Coronary artery (tissue), 2 donors: Measurements from ENCODE around the gene DAPK1.

Source experiments
- DNase-seq: peaks from one replicate; pipeline ENCODE4 v3.0.0-alpha.2; 2017; ENCODE audit warnings: low spot score
- H3K27ac ChIP-seq, 2 donors: fragments of 200-600 bp; sonication (generic); one replicate each; pipeline ENCODE4 v1.5.1; 2016 to 2019
- H3K4me3 ChIP-seq: fragments of 200-600 bp; sonication (generic); 2 replicates; pipeline ENCODE4 v1.5.1; 2016; ENCODE audit warnings: mild to moderate bottlenecking, moderate library complexity
- CTCF ChIP-seq: fragments of 200-600 bp; sonication (generic); IDR thresholded peaks from one replicate; pipeline ENCODE4 v1.5.1; 2019; ENCODE audit warnings: antibody characterized with exemption

The DAPK1 gene

GRCh38 chr9:87533271-87533670 lies 35.6 kb downstream of the DAPK1 start:
- TF ChIP-seq CTCF: no peak
- no peak for DNase-seq

GRCh38 chr9:87534036-87534435 lies 36.4 kb downstream of the DAPK1 start:
- Histone ChIP-seq H3K27ac (no peak overlapping the region), H3K4me3 (no peak overlapping the region)
- no peak for DNase-seq
- TF ChIP-seq CTCF: no peak

More at GRCh38 chr9:87533271-87533670, 35.6 kb downstream of the DAPK1 start:
- Histone ChIP-seq H3K27ac (no peak overlapping the region), H3K4me3 (no peak overlapping the region)

- Histone ChIP-seq H3K4me3 (no peak overlapping the region), H3K27ac (no peak overlapping the region)
These were observed 37.3 kb downstream of the DAPK1 start for GRCh38 chr9:87534957-87535356.

GRCh38 chr9:87535817-87536539 lies 38.3 kb downstream of the DAPK1 start:
- TF ChIP-seq CTCF: no peak
- Histone ChIP-seq H3K4me3 (no peak overlapping the region), H3K27ac (no peak overlapping the region)
- DNase-seq: no peak

More at GRCh38 chr9:87534957-87535356, 37.3 kb downstream of the DAPK1 start:
- no peak for TF ChIP-seq CTCF
- DNase-seq: no peak

- no peak for TF ChIP-seq CTCF
- H3K27ac ChIP-seq: no peak overlapping the region
- H3K4me3 ChIP-seq: no peak overlapping the region
- DNase-seq: no peak
These were observed 40.0 kb downstream of the DAPK1 start for GRCh38 chr9:87537625-87538024.

- no peak for TF ChIP-seq CTCF
- Histone ChIP-seq H3K27ac (no peak overlapping the region), H3K4me3 (no peak overlapping the region)
- DNase-seq: no peak
These were observed 42.9 kb downstream of the DAPK1 start for GRCh38 chr9:87540444-87541105.

GRCh38 chr9:87541663-87542062 lies 44.0 kb downstream of the DAPK1 start:
- no peak for DNase-seq
- Histone ChIP-seq H3K4me3 (no peak overlapping the region), H3K27ac (no peak overlapping the region)
- no peak for TF ChIP-seq CTCF
